HG03066 (cell line): ENCODE measurements around the gene MDC1.
A peak's percentile ranks its signal among the peaks of the same experiment; 100 is the strongest.
"Not testable (repeated sequence)": the region's sequence is repeated elsewhere in the genome, so short reads cannot be mapped to it uniquely, and the experiment has no call there.

Experiments used
- ATAC-seq: cut with Tn5 transposase; IDR thresholded peaks from one replicate; pipeline ENCODE4 v1.9.1; 2021; ENCODE audit warnings: low read depth; ENCODE audit not compliant: unreplicated experiment

The MDC1 gene

GRCh38 chr6:30717129-30717844, at the start of gene MDC1:
MDC1 (minus strand) TSS chr6:30717281; CDS start chr6:30715175, 2,106 bp downstream.
- peak; percentile 68 for ATAC-seq

- ATAC-seq = no peak
Observed at GRCh38 chr6:30766461-30767157, 49.5 kb upstream of the MDC1 start.

- not testable (repeated sequence) for ATAC-seq
Observed at GRCh38 chr6:30765495-30765894, 48.4 kb upstream of the MDC1 start.

GRCh38 chr6:30764490-30765043, 47.5 kb upstream of the MDC1 start:
- not testable (repeated sequence) for ATAC-seq

GRCh38 chr6:30763618-30764489, 46.8 kb upstream of the MDC1 start:
- no peak for ATAC-seq

GRCh38 chr6:30763155-30763617, 46.1 kb upstream of the MDC1 start:
- ATAC-seq = no peak

- no peak for ATAC-seq
Observed at GRCh38 chr6:30761791-30762429, 44.8 kb upstream of the MDC1 start.

- no peak for ATAC-seq
Observed at GRCh38 chr6:30760549-30760948, 43.5 kb upstream of the MDC1 start.

- ATAC-seq = no peak
Observed at GRCh38 chr6:30759575-30760239, 42.6 kb upstream of the MDC1 start.

- no peak for ATAC-seq
Observed at GRCh38 chr6:30757261-30757904, 40.3 kb upstream of the MDC1 start.

- not testable (repeated sequence) for ATAC-seq
Observed at GRCh38 chr6:30756405-30757003, 39.4 kb upstream of the MDC1 start.

- no peak for ATAC-seq
Observed at GRCh38 chr6:30754631-30755030, 37.5 kb upstream of the MDC1 start.

GRCh38 chr6:30752157-30752927, 35.3 kb upstream of the MDC1 start:
- ATAC-seq = no peak

GRCh38 chr6:30750379-30750668, 33.2 kb upstream of the MDC1 start:
- ATAC-seq = no peak

- ATAC-seq = no peak
Observed at GRCh38 chr6:30749554-30750378, 32.7 kb upstream of the MDC1 start.

GRCh38 chr6:30748851-30749540, 31.9 kb upstream of the MDC1 start:
- ATAC-seq = no peak
